Neuron (in vitro differentiated cells): ENCODE data around the gene WNK2.

Experiments
- H2AFZ ChIP-seq: one replicate; pipeline ENCODE4 v1.6.1; 2013; ENCODE audit warnings: low read depth, mild to moderate bottlenecking, inconsistent platforms, low read length, moderate library complexity
- H3K27me3 ChIP-seq: one replicate; pipeline ENCODE4 v1.6.1; 2013; ENCODE audit warnings: low read length; ENCODE audit not compliant: insufficient read depth
- H3K36me3 ChIP-seq: one replicate; pipeline ENCODE4 v1.6.1; 2013; ENCODE audit warnings: low read length; ENCODE audit not compliant: insufficient read depth
- H3K4me1 ChIP-seq: one replicate; pipeline ENCODE4 v1.6.1; 2013; ENCODE audit warnings: low read length; ENCODE audit not compliant: insufficient read depth
- H3K4me3 ChIP-seq: 2 replicates; pipeline ENCODE4 v1.5.1; 2013; ENCODE audit warnings: mild to moderate bottlenecking, low read length, moderate library complexity
- H3K9me3 ChIP-seq: one replicate; pipeline ENCODE4 v1.6.1; 2013; ENCODE audit warnings: low read length

The WNK2 gene

GRCh38 chr9:93226819-93227218, 42.9 kb downstream of the WNK2 start:
- no peaks in the 10 kb centered on the region for H3K36me3 ChIP-seq
- peaks cover 8% of the 10 kb centered on the region for H3K4me1 ChIP-seq
- H3K27me3 ChIP-seq = no peaks in the 10 kb centered on the region
- H3K4me3 ChIP-seq = no peak overlapping the region
- H2AFZ ChIP-seq = no peak overlapping the region
- H3K9me3 ChIP-seq = no peaks in the 10 kb centered on the region

GRCh38 chr9:93228030-93228429, 44.1 kb downstream of the WNK2 start:
- H3K27me3 ChIP-seq = no peaks in the 10 kb centered on the region
- peaks cover 8% of the 10 kb centered on the region for H3K4me1 ChIP-seq
- no peak overlapping the region for H2AFZ ChIP-seq
- no peaks in the 10 kb centered on the region for H3K9me3 ChIP-seq
- no peak overlapping the region for H3K4me3 ChIP-seq
- no peaks in the 10 kb centered on the region for H3K36me3 ChIP-seq

- no peak overlapping the region for H3K4me3 ChIP-seq
- no peaks in the 10 kb centered on the region for H3K36me3 ChIP-seq
- H3K27me3 ChIP-seq = no peaks in the 10 kb centered on the region
- H3K9me3 ChIP-seq = no peaks in the 10 kb centered on the region
- no peak overlapping the region for H2AFZ ChIP-seq
- H3K4me1 ChIP-seq = peaks cover 8% of the 10 kb centered on the region
Measured at GRCh38 chr9:93228453-93228852, 44.5 kb downstream of the WNK2 start.

GRCh38 chr9:93229636-93230035, 45.7 kb downstream of the WNK2 start:
- no peak overlapping the region for H2AFZ ChIP-seq
- peaks cover 3% of the 10 kb centered on the region for H3K4me1 ChIP-seq
- no peaks in the 10 kb centered on the region for H3K9me3 ChIP-seq
- no peaks in the 10 kb centered on the region for H3K36me3 ChIP-seq
- H3K27me3 ChIP-seq = no peaks in the 10 kb centered on the region
- no peak overlapping the region for H3K4me3 ChIP-seq

- Histone ChIP-seq H3K27me3 (no peaks in the 10 kb centered on the region), H3K4me1 (no peaks in the 10 kb centered on the region)
Measured at GRCh38 chr9:93230185-93230584, 46.2 kb downstream of the WNK2 start.

GRCh38 chr9:93230601-93231000, 46.7 kb downstream of the WNK2 start:
- no peaks in the 10 kb centered on the region for H3K36me3 ChIP-seq
- H2AFZ ChIP-seq = no peak overlapping the region
- H3K27me3 ChIP-seq = no peaks in the 10 kb centered on the region
- no peak overlapping the region for H3K4me3 ChIP-seq
- no peaks in the 10 kb centered on the region for H3K9me3 ChIP-seq
- H3K4me1 ChIP-seq = no peaks in the 10 kb centered on the region

More at GRCh38 chr9:93230185-93230584, 46.2 kb downstream of the WNK2 start:
- no peaks in the 10 kb centered on the region for H3K36me3 ChIP-seq
- no peaks in the 10 kb centered on the region for H3K9me3 ChIP-seq
- H2AFZ ChIP-seq = no peak overlapping the region
- no peak overlapping the region for H3K4me3 ChIP-seq

GRCh38 chr9:93231121-93231694, 47.3 kb downstream of the WNK2 start:
- H3K4me3 ChIP-seq = no peak overlapping the region
- H3K27me3 ChIP-seq = no peaks in the 10 kb centered on the region
- H3K9me3 ChIP-seq = no peaks in the 10 kb centered on the region
- no peak overlapping the region for H2AFZ ChIP-seq
- H3K4me1 ChIP-seq = no peaks in the 10 kb centered on the region
- no peaks in the 10 kb centered on the region for H3K36me3 ChIP-seq

GRCh38 chr9:93231716-93232115, 47.8 kb downstream of the WNK2 start:
- no peaks in the 10 kb centered on the region for H3K4me1 ChIP-seq
- no peaks in the 10 kb centered on the region for H3K36me3 ChIP-seq
- no peak overlapping the region for H3K4me3 ChIP-seq
- no peaks in the 10 kb centered on the region for H3K9me3 ChIP-seq
- H2AFZ ChIP-seq = no peak overlapping the region
- H3K27me3 ChIP-seq = no peaks in the 10 kb centered on the region

- Histone ChIP-seq H3K27me3 (no peaks in the 10 kb centered on the region), H2AFZ (no peak overlapping the region), H3K36me3 (no peaks in the 10 kb centered on the region), H3K9me3 (no peaks in the 10 kb centered on the region), H3K4me3 (no peak overlapping the region), H3K4me1 (no peaks in the 10 kb centered on the region)
Measured at GRCh38 chr9:93232388-93232960, 48.5 kb downstream of the WNK2 start.

GRCh38 chr9:93233033-93233432, 49.1 kb downstream of the WNK2 start:
- no peak overlapping the region for H2AFZ ChIP-seq
- H3K36me3 ChIP-seq = no peaks in the 10 kb centered on the region
- no peak overlapping the region for H3K4me3 ChIP-seq
- H3K9me3 ChIP-seq = no peaks in the 10 kb centered on the region
- no peaks in the 10 kb centered on the region for H3K4me1 ChIP-seq
- H3K27me3 ChIP-seq = no peaks in the 10 kb centered on the region

- no peak overlapping the region for H3K4me3 ChIP-seq
Measured at GRCh38 chr9:93234600-93234999, 50.7 kb downstream of the WNK2 start.

GRCh38 chr9:93235300-93235960, 51.5 kb downstream of the WNK2 start:
- Histone ChIP-seq H3K4me1 (no peaks in the 10 kb centered on the region), H3K36me3 (no peaks in the 10 kb centered on the region), H3K27me3 (no peaks in the 10 kb centered on the region), H2AFZ (no peak overlapping the region), H3K4me3 (no peak overlapping the region), H3K9me3 (no peaks in the 10 kb centered on the region)

More at GRCh38 chr9:93234600-93234999, 50.7 kb downstream of the WNK2 start:
- Histone ChIP-seq H3K27me3 (no peaks in the 10 kb centered on the region), H3K9me3 (no peaks in the 10 kb centered on the region), H3K4me1 (no peaks in the 10 kb centered on the region), H3K36me3 (no peaks in the 10 kb centered on the region), H2AFZ (no peak overlapping the region)

GRCh38 chr9:93236541-93237206, 52.7 kb downstream of the WNK2 start:
- H3K4me1 ChIP-seq = no peaks in the 10 kb centered on the region
- H3K27me3 ChIP-seq = no peaks in the 10 kb centered on the region
- H2AFZ ChIP-seq = no peak overlapping the region
- no peaks in the 10 kb centered on the region for H3K36me3 ChIP-seq
- no peaks in the 10 kb centered on the region for H3K9me3 ChIP-seq
- H3K4me3 ChIP-seq = no peak overlapping the region
